SK-N-SH (cell line): ENCODE data around the gene CARM1. TPM values are rescaled to one million over a fixed set of nuclear protein-coding genes. Genes with fewer than 3 reads are reported as not detected.

Experiments used
- CTCF ChIA-PET: fragments of 300-600, 350-600 bp; formaldehyde crosslinking; extraction: SDS; loops from one replicate; lab custom pipeline; 2021; lab: Yijun Ruan, JAX
- POLR2A ChIA-PET: fragments of 350-600 bp; sonication (Branson Sonifier 250); formaldehyde crosslinking; extraction: SDS; loops from one replicate; lab custom pipeline; 2020; ENCODE audit warnings: antibody characterized with exemption, inconsistent platforms; lab: Yijun Ruan, JAX
- DNase-seq: peaks from one replicate; pipeline ENCODE4 v3.0.0; 2012
- H2AFZ ChIP-seq: fragments of 200-600 bp; sonication (generic); 2 replicates; pipeline ENCODE4 v1.8.1; 2016; ENCODE audit warnings: antibody characterized with exemption, mild to moderate bottlenecking, low read depth
- H3F3A ChIP-seq: fragments of 200-600 bp; sonication (generic); replicated peaks from 2 replicates; pipeline ENCODE3; 2016; ENCODE audit warnings: antibody characterized with exemption, mild to moderate bottlenecking; ENCODE audit not compliant: insufficient read depth
- H3K27ac ChIP-seq, 2 experiments: fragments of 200-500 bp in 1 of 2; fragments of 200-600 bp in 1 of 2; sonication (Bioruptor generic) in 1 of 2; sonication (generic), shearing (Covaris generic) in 1 of 2; 2 replicates each; pipeline versions ENCODE4 v1.5.1 to v1.6.1; 2014 to 2016; ENCODE audit warnings: low read depth in 2 of 2, inconsistent platforms in 1 of 2, low read length in 1 of 2, mild to moderate bottlenecking in 1 of 2, mixed read lengths in 1 of 2
- H3K27me3 ChIP-seq: fragments of 200-600 bp; sonication (generic), shearing (Covaris generic); 2 replicates; pipeline ENCODE4 v1.6.1; 2016; ENCODE audit warnings: mixed run types; ENCODE audit not compliant: insufficient read depth
- H3K36me3 ChIP-seq, 2 experiments: fragments of 200-500 bp in 1 of 2; fragments of 200-600 bp in 1 of 2; sonication (Bioruptor generic) in 1 of 2; sonication (generic) in 1 of 2; replicated peaks in 1 of 2; 2 replicates each; pipeline versions ENCODE3 to v1.5.1; 2014 to 2016; ENCODE audit warnings: low read length in 1 of 2, mild to moderate bottlenecking in 1 of 2; ENCODE audit not compliant: insufficient read depth in 2 of 2, control insufficient read depth in 1 of 2
- H3K4me1 ChIP-seq, 2 experiments: fragments of 200-500 bp in 1 of 2; fragments of 200-600 bp in 1 of 2; sonication (Bioruptor generic) in 1 of 2; sonication (generic), shearing (Covaris generic) in 1 of 2; 2 replicates each; pipeline versions ENCODE4 v1.5.1 to v1.6.1; 2014 to 2016; ENCODE audit warnings: low read depth in 1 of 2, low read length in 1 of 2, mixed run types in 1 of 2; ENCODE audit not compliant: insufficient read depth in 2 of 2, control insufficient read depth in 1 of 2
- H3K4me2 ChIP-seq: fragments of 200-600 bp; sonication (generic), shearing (Covaris generic); 2 replicates; pipeline ENCODE4 v1.6.1; 2017; ENCODE audit warnings: mixed run types
- H3K4me3 ChIP-seq, 2 experiments: fragments of 200-500 bp in 1 of 2; fragments of 200-600 bp in 1 of 2; sonication (Bioruptor generic) in 1 of 2; sonication (generic), shearing (Covaris generic) in 1 of 2; 2 replicates each; pipeline versions ENCODE4 v1.5.1 to v1.8.1; 2014 to 2016; ENCODE audit warnings: low read depth in 2 of 2, inconsistent platforms in 1 of 2, low read length in 1 of 2, mild to moderate bottlenecking in 1 of 2, mixed read lengths in 1 of 2, moderate library complexity in 1 of 2
- H3K79me2 ChIP-seq: fragments of 200-600 bp; sonication (generic); 2 replicates; pipeline ENCODE4 v1.8.1; 2017; ENCODE audit warnings: mild to moderate bottlenecking; ENCODE audit not compliant: insufficient read depth
- H3K9ac ChIP-seq: fragments of 200-600 bp; sonication (generic); 2 replicates; pipeline ENCODE4 v1.6.1; 2017; ENCODE audit warnings: mixed run types
- H3K9me2 ChIP-seq: fragments of 200-600 bp; sonication (generic); 2 replicates; pipeline ENCODE4 v1.6.1; 2017; ENCODE audit warnings: mixed run types
- H3K9me3 ChIP-seq: fragments of 200-600 bp; sonication (generic); 2 replicates; pipeline ENCODE4 v1.6.1; 2017; ENCODE audit warnings: mixed run types, mild to moderate bottlenecking, moderate library complexity
- H4K20me1 ChIP-seq: fragments of 200-600 bp; sonication (generic); 2 replicates; pipeline ENCODE4 v1.6.1; 2017; ENCODE audit warnings: mild to moderate bottlenecking, mixed run types; ENCODE audit not compliant: insufficient read depth
- EP300 ChIP-seq, 2 experiments: IDR thresholded peaks; 2 replicates each; pipeline versions ENCODE4 v1.4.0 to v1.6.1; 2012; ENCODE audit warnings: borderline replicate concordance in 1 of 2, low read depth in 1 of 2, low read length in 1 of 2
- FOSL2 ChIP-seq: IDR thresholded peaks from 2 replicates; pipeline ENCODE4 v1.4.0; 2012; ENCODE audit warnings: low read depth, mild to moderate bottlenecking, moderate library complexity, borderline replicate concordance
- IRF3 ChIP-seq: fragments of 150-350 bp; IDR thresholded peaks from 2 replicates; pipeline ENCODE4 v1.6.1; 2016; ENCODE audit warnings: mild to moderate bottlenecking, low read depth, low read length
- NFIC ChIP-seq: IDR thresholded peaks from 2 replicates; pipeline ENCODE4 v1.4.0; 2012; ENCODE audit warnings: borderline replicate concordance
- PBX3 ChIP-seq: IDR thresholded peaks from 2 replicates; pipeline ENCODE4; 2012
- POLR2AphosphoS5 ChIP-seq: IDR thresholded peaks from 2 replicates; pipeline ENCODE4 v1.6.1; 2012; ENCODE audit warnings: low read depth, low read length
- REST ChIP-seq: IDR thresholded peaks from 2 replicates; pipeline ENCODE4 v1.6.1; 2012; ENCODE audit warnings: mild to moderate bottlenecking, low read depth, low read length, moderate library complexity
- RXRA ChIP-seq: IDR thresholded peaks from 2 replicates; pipeline ENCODE4 v1.4.0; 2012; ENCODE audit warnings: low read depth, mild to moderate bottlenecking, borderline replicate concordance
- TCF12 ChIP-seq: IDR thresholded peaks from 2 replicates; pipeline ENCODE4 v1.4.0; 2012
- TEAD4 ChIP-seq: IDR thresholded peaks from 2 replicates; pipeline ENCODE4 v1.4.0; 2012; ENCODE audit warnings: mild to moderate bottlenecking, borderline replicate concordance; ENCODE audit not compliant: insufficient read depth
- YY1 ChIP-seq: IDR thresholded peaks from 2 replicates; pipeline ENCODE4 v1.4.0; 2012; ENCODE audit warnings: low read depth, mild to moderate bottlenecking
- ZBTB33 ChIP-seq: IDR thresholded peaks from 2 replicates; pipeline ENCODE4 v1.4.0; 2012; ENCODE audit warnings: low read depth, borderline replicate concordance
- WGBS: methylation state at CpG from one replicate; pipeline ENCODE4 v1.1.6; 2017; ENCODE audit warnings: low lambda C conversion rate; 5-methylcytosine and 5-hydroxymethylcytosine counted together
- polyA plus RNA-seq, 3 experiments: library from polyadenylated mRNA; depleted of rRNA; stranded (reverse); fragments of >200 nt; gene quantifications; 2 replicates each; pipeline ENCODE4 v1.2.3, GENCODE V29; 2012

Gene CARM1
- polyA plus RNA-seq, 1 of the 3 experiments (the other 2 are of a cell fraction): 62.2 TPM

GRCh38 chr19:10884274-10884673, 12.9 kb downstream of the CARM1 start:
- H3K4me1 ChIP-seq: peaks cover 9 to 42% of the 10 kb centered on the region in 2 experiments; a peak in 2 of 4 replicates
- H3K36me3 ChIP-seq: no peaks in the 10 kb centered on the region
- 0 out of 2 replicates have a peak overlapping the region, but pooled peaks have one; percentile 18 for H3K9ac ChIP-seq
- POLR2A ChIA-PET: no interaction called here
- H3K79me2 ChIP-seq: peaks cover 100% of the 10 kb centered on the region
- DNase-seq: no peak
- H3K27me3 ChIP-seq: no peaks in the 10 kb centered on the region
- H3K9me3 ChIP-seq: no peaks in the 10 kb centered on the region
- H3K27ac ChIP-seq: peak overlapping the region in 1 of 2 experiments; percentile 69; a peak in 2 of 4 replicates
- 0 out of 2 replicates have a peak overlapping the region, but pooled peaks have one; percentile 33 for H3K4me2 ChIP-seq
- peaks cover 43% of the 10 kb centered on the region for H4K20me1 ChIP-seq
- WGBS: 35% methylated on average over 2 of the region's 2 CpGs
- no peak overlapping the region for H2AFZ ChIP-seq
- CTCF ChIA-PET: interaction anchor here (3.7 to 5.1 kb wide), 2 partner anchors 12 to 20 kb away, joined by 17 to 49 read pairs; partner anchors contain the start of gene CARM1
- no peaks in the 10 kb centered on the region for H3K9me2 ChIP-seq
- no peak overlapping the region for H3K4me3 ChIP-seq
- TF ChIP-seq EP300 (IDR thresholded peaks at IDR 0.05; ENCODE audit: borderline replicate concordance in 1 of 2, low read depth in 1 of 2, low read length in 1 of 2) (peak in 1 of 2 experiments; percentile 42; a peak in 1 of 4 replicates), ZBTB33 (no peak), TCF12 (peak; percentile 96), NFIC (no peak), RXRA (no peak), TEAD4 (0 out of 2 replicates have a peak, but pooled peaks have one; percentile 32), POLR2AphosphoS5 (peak; percentile 48), FOSL2 (peak; percentile 77; the same call in 1 of the 2 replicates), YY1 (no peak), PBX3 (peak; percentile 93), IRF3 (no peak), REST (no peak)
- TF ChIP-seq, all 33 proteins: peak for 6
- H3F3A ChIP-seq: peaks cover 10% of the 10 kb centered on the region
